GM12878 (cell line): ENCODE measurements around the gene SYT1.

Experiments used
- BHLHE40 ChIP-seq, 2 experiments: fragments of 450-650 bp in 1 of 2; IDR thresholded peaks; 2 replicates each; pipeline ENCODE4 v1.6.1; 2011 to 2017; ENCODE audit warnings: low read depth in 2 of 2, borderline replicate concordance in 1 of 2, improper control_type of control experiment in 1 of 2, low read length in 1 of 2, mild to moderate bottlenecking in 1 of 2
- BRCA1 ChIP-seq: IDR thresholded peaks from 2 replicates; pipeline ENCODE4 v1.6.1; 2011; ENCODE audit warnings: low read depth, low read length, improper control_type of control experiment
- CBX5 ChIP-seq: sonication (generic); IDR thresholded peaks from 2 replicates; pipeline ENCODE4 v1.6.1; 2016; ENCODE audit warnings: low read depth, moderate library complexity, mild to moderate bottlenecking, inconsistent platforms
- CEBPB ChIP-seq, 2 experiments: fragments of 150-350 bp in 1 of 2; IDR thresholded peaks; 2 replicates each; pipeline ENCODE4 v1.6.1; 2012 to 2014; ENCODE audit warnings: low read depth in 2 of 2, low read length in 2 of 2, borderline replicate concordance in 1 of 2, inconsistent platforms in 1 of 2
- CTCF ChIP-seq, 3 experiments: IDR thresholded peaks in 2 of 3; conservative IDR thresholded peaks in 1 of 3; 2 replicates each; pipeline ENCODE4 v1.5.1; 2011; ENCODE audit warnings: low read depth in 3 of 3, low read length in 3 of 3, mild to moderate bottlenecking in 3 of 3, control low read depth in 2 of 3, moderate library complexity in 2 of 3, inconsistent platforms in 1 of 3, mixed read lengths in 1 of 3; ENCODE audit not compliant: control insufficient read depth in 2 of 3, insufficient read depth in 1 of 3; ENCODE audit errors: extremely low read depth in 1 of 3
- E2F4 ChIP-seq: IDR thresholded peaks from 2 replicates; pipeline ENCODE4 v1.6.1; 2012; ENCODE audit warnings: low read depth, low read length, improper control_type of control experiment
- EZH2 ChIP-seq: IDR thresholded peaks from 2 replicates; pipeline ENCODE4 v1.6.1; 2012; ENCODE audit warnings: low read depth, mild to moderate bottlenecking, control low read depth, inconsistent platforms, low read length, borderline replicate concordance; ENCODE audit not compliant: control insufficient read depth
- MAX ChIP-seq: IDR thresholded peaks from 2 replicates; pipeline ENCODE4 v1.6.1; 2012; ENCODE audit warnings: low read depth, low read length, improper control_type of control experiment
- POLR2A ChIP-seq: IDR thresholded peaks from 2 replicates; pipeline ENCODE4 v1.6.1; 2011; ENCODE audit warnings: low read depth, mild to moderate bottlenecking, low read length
- POLR2AphosphoS5 ChIP-seq: IDR thresholded peaks from 2 replicates; pipeline ENCODE4 v1.6.1; 2011; ENCODE audit warnings: mild to moderate bottlenecking, low read length, inconsistent platforms
- REST ChIP-seq: IDR thresholded peaks from 2 replicates; pipeline ENCODE4 v1.6.1; 2012; ENCODE audit warnings: mild to moderate bottlenecking, low read depth, low read length
- RFX5 ChIP-seq: IDR thresholded peaks from 2 replicates; pipeline ENCODE4 v1.6.1; 2011; ENCODE audit warnings: low read depth, low read length, improper control_type of control experiment
- SIN3A ChIP-seq: IDR thresholded peaks from 2 replicates; pipeline ENCODE4 v1.6.1; 2012; ENCODE audit warnings: low read depth, low read length, improper control_type of control experiment
- SRF ChIP-seq, 2 experiments: IDR thresholded peaks; 2 replicates each; pipeline ENCODE4 v1.6.1; 2011; ENCODE audit warnings: low read depth in 2 of 2, low read length in 2 of 2, mild to moderate bottlenecking in 1 of 2, moderate library complexity in 1 of 2

GRCh38 chr12:79151956-79152355, 287.4 kb downstream of the SYT1 start:
- TF ChIP-seq BHLHE40 (IDR thresholded peaks at IDR 0.05; ENCODE audit: borderline replicate concordance in 1 of 2, low read depth in 2 of 2, low read length in 1 of 2) (no peak), REST (no peak), CEBPB (IDR thresholded peaks at IDR 0.05; ENCODE audit: borderline replicate concordance in 1 of 2, low read depth in 2 of 2, low read length in 2 of 2) (no peak), E2F4 (no peak), EZH2 (no peak), CTCF (IDR thresholded peaks at IDR 0.05 in 2 of 3, conservative IDR thresholded peaks at IDR 0.05 in 1 of 3; ENCODE audit: control insufficient read depth in 2 of 3, extremely low read depth in 1 of 3, insufficient read depth in 1 of 3, low read depth in 3 of 3, low read length in 3 of 3) (no peak), BRCA1 (no peak), CBX5 (no peak), POLR2AphosphoS5 (no peak), MAX (no peak), SRF (IDR thresholded peaks at IDR 0.05; ENCODE audit: low read depth in 2 of 2, low read length in 2 of 2) (no peak), RFX5 (no peak), SIN3A (no peak), POLR2A (no peak)
